Natural killer cell treated with Interleukin-12 subunit alpha and Interleukin-12 subunit beta and Interleukin-15 and Interleukin-18, amount 100 ng/mL, for 72 hours (primary cell): ENCODE data around the gene RPTOR. TPM values are rescaled to one million over a fixed set of nuclear protein-coding genes. Genes with fewer than 3 reads are reported as not detected.

ENCODE experiments used
- ATAC-seq, 2 donors: fragments of 150-1000 bp; cut with Tn5 transposase in 1 of 2; sonication (Bioruptor Pico), chemical (Tn5 transposase) in 1 of 2; 2 replicates each; pipeline ENCODE4 v1.10.0; 2021
- DNase-seq: peaks from one replicate; pipeline ENCODE4 v3.0.0; 2022; ENCODE audit warnings: low spot score
- H3K27ac Mint-ChIP-seq, 2 donors: 1 replicate in 1 of 2; 2 replicates in 1 of 2; pipeline ENCODE4 v1.8.0; 2022; ENCODE audit warnings: mixed read lengths in 2 of 2, mild to moderate bottlenecking in 1 of 2, moderate library complexity in 1 of 2
- H3K27me3 Mint-ChIP-seq, 2 donors: 1 replicate in 1 of 2; 2 replicates in 1 of 2; pipeline ENCODE4 v1.8.0; 2022; ENCODE audit warnings: mixed read lengths in 2 of 2
- H3K36me3 Mint-ChIP-seq: one replicate; pipeline ENCODE4 v1.8.0; 2022; ENCODE audit warnings: mixed read lengths
- H3K4me1 Mint-ChIP-seq, 2 donors: 1 replicate in 1 of 2; 2 replicates in 1 of 2; pipeline ENCODE4 v1.8.0; 2022; ENCODE audit warnings: low read depth in 2 of 2, mixed read lengths in 2 of 2, mild to moderate bottlenecking in 1 of 2
- H3K4me3 Mint-ChIP-seq: one replicate; pipeline ENCODE4 v1.8.0; 2022; ENCODE audit warnings: mixed read lengths
- H3K9me3 Mint-ChIP-seq: 2 replicates; pipeline ENCODE4 v1.8.0; 2022; ENCODE audit warnings: mixed read lengths
- total RNA-seq, 2 donors: library from RNA; stranded (reverse); gene quantifications; one replicate each; pipeline ENCODE4 v1.2.3, GENCODE V29; 2022

RPTOR gene
- total RNA-seq, 2 donors from 2014 or later = 44.1 to 92.4 TPM

DNA sequence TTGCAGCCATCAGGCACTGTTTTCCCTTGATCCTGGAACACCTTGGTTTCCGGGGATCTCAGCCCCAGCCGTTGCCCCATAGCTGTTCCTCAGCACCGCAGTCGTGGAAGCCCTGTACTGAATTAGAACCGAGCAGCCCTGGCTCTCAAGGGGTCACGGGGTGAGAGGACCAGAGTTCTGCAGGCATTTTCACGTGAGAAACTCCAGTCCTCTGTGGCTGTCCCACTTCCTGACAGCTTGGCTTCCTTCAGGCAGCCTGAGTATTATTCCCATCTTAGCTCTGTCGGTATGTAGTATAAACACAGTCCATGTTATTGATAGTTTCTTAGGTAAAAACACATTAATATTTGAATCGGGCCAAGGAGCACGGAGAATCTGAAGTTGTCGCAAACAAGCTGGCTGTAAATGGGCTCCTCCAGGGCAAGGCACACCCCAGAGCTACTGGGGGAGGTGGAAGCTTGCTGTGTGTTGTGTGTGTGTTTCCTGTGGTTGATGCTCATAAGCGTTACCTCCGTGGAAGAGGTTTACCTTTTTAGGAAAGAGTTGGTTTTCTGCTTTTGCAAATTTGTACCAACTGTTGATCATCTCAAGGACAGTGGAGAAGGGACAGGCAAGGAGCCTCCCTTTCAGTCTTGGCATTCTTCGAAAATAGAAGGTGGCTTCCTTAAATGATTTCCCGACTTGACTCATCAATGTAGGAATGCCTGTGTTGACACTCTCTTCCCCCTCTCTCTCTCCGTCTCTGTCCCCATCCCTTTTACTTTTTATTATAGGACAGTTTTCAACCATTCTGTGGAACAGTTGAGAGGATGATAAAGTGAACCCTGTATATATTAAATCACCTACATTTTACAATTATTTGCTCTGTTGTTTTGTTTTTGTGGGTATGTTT is 238.1 kb downstream of the RPTOR start:
- no peak for DNase-seq

DNA sequence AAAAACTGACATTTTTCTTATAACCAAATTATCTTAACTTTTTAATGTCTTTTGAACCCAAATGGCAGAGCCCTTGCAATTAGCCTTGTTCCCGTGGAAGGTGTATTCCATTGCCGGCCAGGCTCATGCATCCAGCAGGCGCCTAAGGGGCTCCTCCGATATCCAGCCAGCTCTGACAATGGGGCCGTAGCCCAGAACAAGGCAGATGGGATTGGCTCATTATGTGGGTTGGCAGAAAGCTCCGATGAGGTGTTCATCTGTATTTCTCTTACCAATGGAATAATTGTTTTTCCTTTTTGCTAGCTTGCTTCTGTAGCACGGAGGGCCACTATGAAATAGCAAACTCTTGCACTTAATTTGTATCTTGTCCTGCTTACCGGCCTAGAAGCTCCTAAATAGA is 238.8 kb downstream of the RPTOR start:
- Mint-ChIP-seq H3K36me3 (peaks cover 12% of the 10 kb centered on the region), H3K27me3 (no peaks in the 10 kb centered on the region), H3K4me1 (peaks cover 40 to 47% of the 10 kb centered on the region in 2 donors), H3K9me3 (peaks cover 2% of the 10 kb centered on the region), H3K4me3 (peak overlapping the region; percentile 65), H3K27ac (peak overlapping the region; percentile 77 to 85)
- ATAC-seq (no peak), DNase-seq (no peak)

More for the DNA sequence above, 238.1 kb downstream of the RPTOR start:
- Mint-ChIP-seq H3K4me1 (peaks cover 36 to 41% of the 10 kb centered on the region in 2 donors), H3K27me3 (no peaks in the 10 kb centered on the region), H3K4me3 (peak overlapping the region; percentile 65), H3K36me3 (peaks cover 9% of the 10 kb centered on the region), H3K9me3 (no peaks in the 10 kb centered on the region), H3K27ac (peak overlapping the region; percentile 77 to 85)
- peak; percentile 58 to 60 for ATAC-seq

DNA sequence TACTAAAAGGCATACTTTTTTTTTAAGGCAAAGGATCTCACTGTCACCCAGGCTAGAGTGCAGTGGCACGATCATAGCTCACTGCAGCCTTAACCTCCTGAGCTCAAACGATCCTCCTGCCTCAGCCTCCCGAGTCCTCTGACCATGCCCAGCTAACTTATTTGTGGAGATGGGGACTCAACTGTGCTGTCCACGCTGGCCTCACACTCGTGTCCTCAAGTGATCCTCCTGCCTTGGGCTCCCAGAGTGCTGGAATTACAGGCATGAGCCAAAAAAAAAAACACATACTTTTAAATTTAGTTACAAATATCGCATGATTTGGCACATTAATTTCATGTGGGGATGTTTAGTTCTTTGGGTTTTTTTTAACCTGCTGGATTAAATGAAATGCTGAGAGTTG is 239.3 kb downstream of the RPTOR start:
- ATAC-seq (no peak), DNase-seq (no peak)
- peak overlapping the region; percentile 65 for H3K4me3 Mint-ChIP-seq
- peaks cover 15% of the 10 kb centered on the region for H3K36me3 Mint-ChIP-seq
- H3K27me3 Mint-ChIP-seq = no peaks in the 10 kb centered on the region
- H3K4me1 Mint-ChIP-seq = peaks cover 42 to 52% of the 10 kb centered on the region in 2 donors
- H3K27ac Mint-ChIP-seq = no peak overlapping the region
- peaks cover 3% of the 10 kb centered on the region for H3K9me3 Mint-ChIP-seq

DNA sequence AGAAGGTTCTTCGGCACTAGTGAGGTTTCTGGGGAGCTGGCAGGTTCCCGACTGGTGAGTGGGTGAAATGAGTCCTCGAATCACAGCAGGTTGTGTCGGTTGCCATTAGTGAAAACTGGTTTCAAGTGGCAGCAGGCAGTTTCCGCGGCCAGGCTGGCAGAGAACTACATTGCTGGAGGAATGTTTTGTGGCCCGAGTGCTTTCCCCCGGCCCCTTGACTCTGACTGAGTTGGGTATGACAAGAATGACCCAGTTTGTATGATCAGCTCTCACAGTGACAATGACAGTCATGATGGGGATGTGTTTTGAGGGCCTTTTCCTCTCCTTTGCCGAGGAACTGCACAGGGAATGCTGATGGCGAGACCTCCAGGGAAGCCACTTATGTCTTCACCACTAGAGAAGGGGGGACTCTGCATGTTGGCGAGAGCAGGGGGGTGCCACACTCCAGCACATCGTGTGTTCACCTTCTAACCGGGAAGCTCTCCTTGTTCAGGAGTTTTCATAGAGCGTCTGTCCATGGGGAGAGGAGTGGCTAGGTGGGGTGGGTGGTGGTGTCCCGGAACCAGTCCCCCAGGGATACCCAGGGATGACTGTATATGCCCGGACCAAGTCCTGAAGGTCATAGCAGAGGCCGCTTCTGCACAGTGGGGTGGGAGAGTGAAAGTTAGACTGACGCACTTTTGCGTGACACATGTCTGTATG is 241.0 kb downstream of the RPTOR start:
- peaks cover 15% of the 10 kb centered on the region for H3K36me3 Mint-ChIP-seq
- no peak overlapping the region for H3K4me3 Mint-ChIP-seq
- DNase-seq (no peak), ATAC-seq (no peak)
- H3K27ac Mint-ChIP-seq = peak overlapping the region in 1 of 2 donors; percentile 25
- H3K9me3 Mint-ChIP-seq = peaks cover 3% of the 10 kb centered on the region
- H3K4me1 Mint-ChIP-seq = peaks cover 51 to 60% of the 10 kb centered on the region in 2 donors
- no peaks in the 10 kb centered on the region for H3K27me3 Mint-ChIP-seq

DNA sequence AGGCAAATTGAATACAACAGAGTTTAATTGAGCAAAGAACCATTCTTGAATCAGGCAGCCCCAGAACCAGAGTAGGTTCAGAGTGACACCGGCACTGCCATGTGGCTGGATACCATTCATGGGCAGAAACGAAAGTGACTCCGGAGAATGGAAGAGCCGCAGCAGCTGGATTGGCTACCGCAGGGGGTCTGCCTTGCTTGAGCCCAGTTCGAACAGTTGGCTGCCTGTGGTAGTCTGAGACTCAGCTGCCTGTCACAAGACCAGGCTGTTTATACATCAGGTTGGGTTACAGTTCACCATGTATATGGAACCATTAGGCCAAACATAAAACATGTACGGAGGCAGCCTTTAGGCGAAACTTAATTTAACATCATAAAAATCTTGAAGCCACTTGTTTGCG is 241.8 kb downstream of the RPTOR start:
- ATAC-seq (no peak), DNase-seq (no peak)
- H3K4me3 Mint-ChIP-seq = no peak overlapping the region
- peaks cover 3% of the 10 kb centered on the region for H3K9me3 Mint-ChIP-seq
- H3K27ac Mint-ChIP-seq = no peak overlapping the region
- peaks cover 49 to 62% of the 10 kb centered on the region in 2 donors for H3K4me1 Mint-ChIP-seq
- H3K36me3 Mint-ChIP-seq = peaks cover 15% of the 10 kb centered on the region
- H3K27me3 Mint-ChIP-seq = no peaks in the 10 kb centered on the region

DNA sequence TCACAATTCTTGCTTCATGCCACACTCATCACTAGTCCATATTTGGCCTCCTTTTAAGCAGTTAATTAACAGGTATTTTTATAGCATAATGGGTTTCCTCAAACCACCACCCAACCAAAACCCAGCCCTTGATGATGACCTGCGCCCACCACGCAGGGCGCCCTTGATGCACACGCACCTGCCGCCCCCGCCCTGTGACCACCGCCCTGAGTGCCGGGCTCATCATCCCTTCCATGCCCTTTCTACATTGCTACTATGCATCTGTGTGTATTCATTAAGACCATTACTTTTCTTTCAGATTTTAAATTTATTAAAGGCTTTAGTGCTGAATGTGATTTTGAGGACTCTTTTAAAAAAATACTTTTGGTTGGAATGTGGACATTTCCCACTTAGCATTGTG is 242.2 kb downstream of the RPTOR start:
- no peak for ATAC-seq
- H3K4me3 Mint-ChIP-seq = no peak overlapping the region

DNA sequence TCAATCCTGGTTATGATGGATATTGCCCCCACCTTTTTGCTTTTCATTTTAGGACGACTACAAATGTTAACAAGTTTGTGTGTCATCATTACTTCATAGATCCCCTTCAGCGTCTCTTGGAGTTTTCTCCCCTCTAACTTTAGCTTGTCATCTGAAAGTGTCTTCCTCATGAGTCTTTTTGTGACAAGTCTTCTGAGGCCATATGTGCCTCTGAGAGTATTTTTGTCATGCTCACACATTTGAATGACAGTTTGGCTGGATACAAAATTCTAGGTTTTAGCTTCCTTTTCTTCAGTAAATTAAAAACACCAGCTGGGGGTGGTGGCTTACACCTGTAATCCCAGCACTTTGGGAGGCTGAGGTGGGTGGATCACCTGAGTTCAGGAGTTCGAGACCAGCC is 243.2 kb downstream of the RPTOR start:
- peaks cover 15% of the 10 kb centered on the region for H3K36me3 Mint-ChIP-seq
- no peaks in the 10 kb centered on the region for H3K27me3 Mint-ChIP-seq
- H3K4me3 Mint-ChIP-seq = no peak overlapping the region
- H3K9me3 Mint-ChIP-seq = peaks cover 3% of the 10 kb centered on the region
- ATAC-seq = no peak
- H3K4me1 Mint-ChIP-seq = peaks cover 44 to 58% of the 10 kb centered on the region in 2 donors
- no peak overlapping the region for H3K27ac Mint-ChIP-seq
- no peak for DNase-seq

More for the DNA sequence above, 242.2 kb downstream of the RPTOR start:
- H3K27ac Mint-ChIP-seq = no peak overlapping the region
- no peak for DNase-seq
- no peaks in the 10 kb centered on the region for H3K27me3 Mint-ChIP-seq
- peaks cover 49 to 65% of the 10 kb centered on the region in 2 donors for H3K4me1 Mint-ChIP-seq
- peaks cover 3% of the 10 kb centered on the region for H3K9me3 Mint-ChIP-seq
- peaks cover 15% of the 10 kb centered on the region for H3K36me3 Mint-ChIP-seq

DNA sequence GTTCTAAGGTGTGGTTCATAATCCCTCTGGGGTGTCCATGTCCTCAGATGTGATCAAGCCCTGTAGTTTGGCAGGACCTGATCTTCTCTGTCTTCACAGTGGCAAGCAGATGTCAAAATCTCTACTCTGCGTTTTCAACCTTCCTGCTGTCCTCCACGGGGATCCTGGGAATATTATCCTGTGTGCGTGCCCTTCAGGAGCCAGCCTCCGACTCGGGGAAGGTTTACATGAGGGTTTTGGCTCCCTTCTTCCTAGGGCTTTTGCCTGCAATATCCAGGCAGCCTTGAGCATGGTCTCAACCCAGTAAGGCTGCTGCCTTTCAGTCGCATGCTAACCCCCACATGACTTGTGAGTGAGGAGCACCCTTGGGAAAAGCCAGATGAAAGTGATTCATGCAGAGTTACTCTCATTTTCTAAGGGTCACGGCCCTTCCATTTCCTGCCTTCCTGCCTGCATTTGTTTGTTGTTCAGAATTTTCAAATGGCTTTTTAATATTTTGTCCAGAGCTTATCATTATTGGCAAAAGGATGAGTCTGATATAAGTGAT is 244.8 kb downstream of the RPTOR start:
- Mint-ChIP-seq H3K27ac (peak overlapping the region; percentile 41 to 53), H3K4me1 (peaks cover 40 to 52% of the 10 kb centered on the region in 2 donors), H3K27me3 (no peaks in the 10 kb centered on the region), H3K36me3 (peaks cover 15% of the 10 kb centered on the region), H3K4me3 (peak overlapping the region; percentile 33), H3K9me3 (peaks cover 3% of the 10 kb centered on the region)
- peak in 1 of 2 donors; percentile 45 for ATAC-seq
- DNase-seq = no peak

DNA sequence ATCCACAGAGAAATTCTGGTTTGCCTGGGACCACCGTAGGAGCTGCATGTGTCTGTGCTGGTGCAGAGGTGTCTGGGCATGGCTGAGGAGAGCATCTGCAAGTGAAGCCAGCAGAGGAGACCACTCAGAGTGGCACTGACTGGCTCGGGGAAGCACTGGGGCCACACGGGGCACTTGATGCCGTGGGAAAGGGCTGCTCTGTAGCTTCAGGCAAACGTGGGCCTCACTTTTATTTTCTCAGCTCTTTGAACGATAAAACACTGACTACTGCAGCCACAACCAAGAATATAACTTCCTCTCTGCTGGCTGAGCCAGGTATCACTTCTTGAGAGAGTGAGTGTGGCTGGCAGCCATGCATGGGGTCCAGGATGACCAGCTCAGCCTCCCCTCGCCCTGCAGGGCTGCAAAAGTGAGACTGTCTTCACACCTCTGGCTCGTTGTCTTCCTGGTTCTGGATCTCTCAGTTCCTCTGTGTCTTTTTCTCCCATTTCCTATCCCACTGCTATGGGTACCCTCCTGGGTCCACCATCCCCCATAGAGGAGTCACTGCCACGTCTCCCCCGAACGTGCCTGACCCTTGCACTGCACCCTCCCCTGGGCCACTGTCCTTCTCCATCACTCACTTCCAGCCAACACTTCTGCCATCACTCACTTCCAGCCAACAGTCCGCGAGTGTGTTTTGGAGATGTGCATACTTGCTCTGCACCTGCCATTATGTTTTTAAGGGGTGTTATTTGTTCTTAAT is 245.6 kb downstream of the RPTOR start:
- H3K9me3 Mint-ChIP-seq = peaks cover 3% of the 10 kb centered on the region
- peaks cover 40 to 52% of the 10 kb centered on the region in 2 donors for H3K4me1 Mint-ChIP-seq
- H3K27me3 Mint-ChIP-seq = no peaks in the 10 kb centered on the region
- peak overlapping the region; percentile 41 to 53 for H3K27ac Mint-ChIP-seq
- peaks cover 15% of the 10 kb centered on the region for H3K36me3 Mint-ChIP-seq
- DNase-seq = no peak
- ATAC-seq = peak in 1 of 2 donors; percentile 65
- peak overlapping the region; percentile 33 for H3K4me3 Mint-ChIP-seq

DNA sequence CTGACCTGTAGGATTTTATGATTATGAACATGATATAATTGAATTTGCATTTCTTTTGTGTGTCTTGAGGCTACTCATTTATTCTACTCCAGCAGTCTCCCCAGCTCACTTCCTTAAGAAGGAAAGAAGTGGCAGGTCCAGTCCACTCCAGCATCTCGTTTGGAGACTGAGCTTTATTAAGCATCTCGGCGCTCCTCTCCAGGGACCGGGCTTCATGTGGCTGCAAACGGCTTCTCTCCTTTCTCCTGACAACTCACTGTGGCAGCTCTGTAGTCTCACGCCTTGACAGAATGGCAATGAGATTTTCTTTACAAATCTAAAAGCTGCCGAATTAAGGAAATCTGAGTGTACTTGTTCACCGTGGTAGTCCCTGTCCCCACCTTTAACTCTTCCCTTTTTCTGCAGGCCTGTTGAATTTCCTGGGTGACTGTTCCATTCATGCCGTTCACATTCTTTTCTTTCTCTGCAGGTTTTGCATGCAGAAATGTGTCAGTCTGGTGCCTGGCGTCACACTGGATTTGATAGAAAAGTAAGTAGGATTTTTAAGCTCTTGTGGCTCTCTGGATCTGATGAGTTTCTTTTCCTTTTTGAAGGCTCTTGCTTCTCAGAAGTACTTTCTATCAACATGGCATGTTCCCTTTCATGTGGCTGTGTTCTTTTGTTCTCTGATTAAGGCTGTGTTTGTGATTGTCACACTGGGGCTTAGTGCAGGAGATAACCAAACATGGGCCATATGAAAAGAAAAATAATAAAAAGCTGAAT is 246.5 kb downstream of the RPTOR start:
- H3K9me3 Mint-ChIP-seq = peaks cover 3% of the 10 kb centered on the region
- ATAC-seq = no peak
- H3K4me1 Mint-ChIP-seq = peaks cover 40 to 52% of the 10 kb centered on the region in 2 donors
- H3K27ac Mint-ChIP-seq = peak overlapping the region; percentile 41 to 53
- peaks cover 15% of the 10 kb centered on the region for H3K36me3 Mint-ChIP-seq
- DNase-seq = no peak
- peak overlapping the region; percentile 33 for H3K4me3 Mint-ChIP-seq
- no peaks in the 10 kb centered on the region for H3K27me3 Mint-ChIP-seq

DNA sequence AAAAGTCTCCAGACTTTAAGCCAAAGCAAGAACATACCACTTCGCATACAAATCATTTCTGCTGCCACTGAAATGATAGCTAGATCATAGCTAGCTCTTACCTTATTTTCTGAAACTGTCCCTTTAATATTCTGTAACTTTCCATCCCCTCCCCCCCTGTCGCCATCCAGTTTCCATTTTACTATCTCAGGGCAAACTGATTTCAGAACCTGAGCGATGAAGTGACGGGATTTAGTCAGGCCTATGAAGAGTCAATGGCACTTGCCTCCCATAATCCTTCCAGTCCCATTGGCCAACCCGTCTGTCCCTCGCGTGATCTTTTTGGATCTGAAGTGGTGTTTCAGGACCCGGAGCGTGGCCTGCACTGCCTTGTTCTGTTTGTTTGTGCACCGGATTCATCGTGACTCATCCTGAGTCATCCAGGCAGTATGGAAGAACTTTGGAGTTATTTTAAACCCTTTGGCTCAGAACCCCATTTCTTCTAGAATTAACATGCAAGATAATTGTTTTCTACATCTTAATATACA is 247.2 kb downstream of the RPTOR start:
- Mint-ChIP-seq H3K27ac (peak overlapping the region; percentile 41 to 70), H3K4me3 (peak overlapping the region; percentile 33), H3K4me1 (peaks cover 40 to 52% of the 10 kb centered on the region in 2 donors), H3K27me3 (no peaks in the 10 kb centered on the region), H3K36me3 (peaks cover 15% of the 10 kb centered on the region), H3K9me3 (peaks cover 3% of the 10 kb centered on the region)
- ATAC-seq (peak; percentile 48 to 75), DNase-seq (no peak)

DNA sequence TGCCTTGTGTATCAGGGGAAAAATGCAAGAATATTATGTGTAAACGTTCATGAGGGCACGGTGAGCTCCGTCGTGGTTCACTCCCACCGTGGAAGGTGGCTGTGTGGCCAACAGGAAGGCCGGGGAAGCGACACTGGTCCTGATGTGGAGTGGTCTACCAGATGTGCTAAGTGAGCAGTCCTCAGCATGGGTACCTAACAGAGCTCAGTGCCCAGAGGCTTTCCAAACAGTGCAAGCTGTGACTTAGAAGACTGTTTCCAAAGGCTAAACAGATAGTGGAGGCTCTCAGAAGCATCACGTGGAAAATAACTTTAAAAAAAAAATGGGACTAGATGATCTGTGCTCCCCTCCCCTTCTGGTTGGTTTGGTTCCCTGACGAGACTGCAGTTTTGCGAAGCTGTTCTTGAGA is 247.7 kb downstream of the RPTOR start:
- peaks cover 11% of the 10 kb centered on the region for H3K36me3 Mint-ChIP-seq

More for the DNA sequence above, 247.7 kb downstream of the RPTOR start:
- ATAC-seq (no peak), DNase-seq (no peak)
- Mint-ChIP-seq H3K27me3 (no peaks in the 10 kb centered on the region), H3K27ac (peak overlapping the region; percentile 41 to 70), H3K4me3 (no peak overlapping the region), H3K4me1 (peaks cover 37 to 48% of the 10 kb centered on the region in 2 donors), H3K9me3 (peaks cover 3% of the 10 kb centered on the region)
